Gastroesophageal sphincter (tissue), 3 donors: ENCODE measurements around the gene DUXA.
"Not testable (repeated sequence)": the region's sequence is repeated elsewhere in the genome, so short reads cannot be mapped to it uniquely, and the experiment has no call there.

Experiments
- EP300 ChIP-seq: sonication (generic); formaldehyde crosslinking; IDR thresholded peaks from one replicate; pipeline ENCODE4 v1.6.1; 2017; ENCODE audit warnings: antibody characterized with exemption, mild to moderate bottlenecking
- POLR2A ChIP-seq, 2 donors: fragments of 450-650 bp; IDR thresholded peaks; one replicate each; pipeline ENCODE4 v1.6.1; 2017; ENCODE audit warnings: antibody characterized with exemption in 2 of 2, mild to moderate bottlenecking in 2 of 2, moderate library complexity in 1 of 2
- POLR2AphosphoS5 ChIP-seq: sonication (generic); formaldehyde crosslinking; IDR thresholded peaks from one replicate; pipeline ENCODE4 v1.6.1; 2017; ENCODE audit warnings: antibody characterized with exemption
- TF ChIP-seq, protein P1 (sequence below), 4 experiments: fragments of 200-600 bp in 2 of 4; fragments of 450-650 bp in 2 of 4; sonication (generic) in 1 of 4; IDR thresholded peaks; one replicate each; pipeline ENCODE4 v1.5.1; 2017 to 2019; ENCODE audit warnings: antibody characterized with exemption in 4 of 4, mild to moderate bottlenecking in 2 of 4, moderate library complexity in 2 of 4

DNA sequence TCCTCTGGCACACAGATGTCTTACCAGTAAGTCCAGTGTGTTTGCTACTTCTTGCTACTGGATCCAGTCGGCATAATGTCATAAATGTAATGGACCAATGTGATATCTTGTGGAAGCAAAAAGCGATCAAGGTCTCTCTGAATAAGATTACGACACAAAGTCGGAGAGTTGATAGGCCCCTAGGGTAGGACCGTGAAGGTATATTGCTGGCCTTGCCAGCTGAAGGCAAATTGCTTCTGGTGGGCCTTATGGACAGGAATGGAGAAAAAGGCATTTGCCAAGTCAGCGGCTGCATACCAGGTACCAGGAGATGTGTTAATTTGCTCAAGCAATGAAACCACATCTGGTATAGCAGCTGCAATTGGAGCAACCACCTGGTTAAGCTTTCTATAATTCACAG, 30.6 kb upstream of the DUXA start:
- not testable (repeated sequence) for TF ChIP-seq POLR2AphosphoS5; POLR2A (IDR thresholded peaks at IDR 0.05); EP300
- TF ChIP-seq, protein P1, sequence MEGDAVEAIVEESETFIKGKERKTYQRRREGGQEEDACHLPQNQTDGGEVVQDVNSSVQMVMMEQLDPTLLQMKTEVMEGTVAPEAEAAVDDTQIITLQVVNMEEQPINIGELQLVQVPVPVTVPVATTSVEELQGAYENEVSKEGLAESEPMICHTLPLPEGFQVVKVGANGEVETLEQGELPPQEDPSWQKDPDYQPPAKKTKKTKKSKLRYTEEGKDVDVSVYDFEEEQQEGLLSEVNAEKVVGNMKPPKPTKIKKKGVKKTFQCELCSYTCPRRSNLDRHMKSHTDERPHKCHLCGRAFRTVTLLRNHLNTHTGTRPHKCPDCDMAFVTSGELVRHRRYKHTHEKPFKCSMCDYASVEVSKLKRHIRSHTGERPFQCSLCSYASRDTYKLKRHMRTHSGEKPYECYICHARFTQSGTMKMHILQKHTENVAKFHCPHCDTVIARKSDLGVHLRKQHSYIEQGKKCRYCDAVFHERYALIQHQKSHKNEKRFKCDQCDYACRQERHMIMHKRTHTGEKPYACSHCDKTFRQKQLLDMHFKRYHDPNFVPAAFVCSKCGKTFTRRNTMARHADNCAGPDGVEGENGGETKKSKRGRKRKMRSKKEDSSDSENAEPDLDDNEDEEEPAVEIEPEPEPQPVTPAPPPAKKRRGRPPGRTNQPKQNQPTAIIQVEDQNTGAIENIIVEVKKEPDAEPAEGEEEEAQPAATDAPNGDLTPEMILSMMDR (IDR thresholded peaks at IDR 0.05), result not testable (repeated sequence)
